ENCODE results near the gene PPP1R14D.

PPP1R14D gene

GRCh38 chr15:40815042-40815698 is 13.3 kb downstream of the PPP1R14D start:
- Histone ChIP-seq H3K4me1 (ENCODE audit: control insufficient read depth, insufficient read depth, low read length) (peaks cover 5% of the 10 kb centered on the region), H3K9me3 (ENCODE audit: control insufficient read depth in 2 of 2, low read length in 2 of 2) (no peaks in the 10 kb centered on the region), H3K36me3 (ENCODE audit: control insufficient read depth in 2 of 2, insufficient read depth in 2 of 2, low read length in 2 of 2) (peaks cover 0 to 24% of the 10 kb centered on the region in 2 donors), H3K4me3 (ENCODE audit: low read length in 2 of 2) (no peak overlapping the region), H3K27me3 (ENCODE audit: control insufficient read depth in 1 of 2, insufficient read depth in 2 of 2, low read length in 2 of 2) (no peaks in the 10 kb centered on the region), H3K27ac (ENCODE audit: low read length) (no peak overlapping the region), H3K9ac (ENCODE audit: low read length in 2 of 2) (no peak overlapping the region)

GRCh38 chr15:40812721-40813425 is 15.6 kb downstream of the PPP1R14D start:
- Histone ChIP-seq H3K36me3 (ENCODE audit: control insufficient read depth in 2 of 2, insufficient read depth in 2 of 2, low read length in 2 of 2) (peaks cover 0 to 27% of the 10 kb centered on the region in 2 donors), H3K27me3 (ENCODE audit: control insufficient read depth in 1 of 2, insufficient read depth in 2 of 2, low read length in 2 of 2) (no peaks in the 10 kb centered on the region), H3K27ac (ENCODE audit: low read length) (no peak overlapping the region), H3K4me3 (ENCODE audit: low read length in 2 of 2) (no peak overlapping the region), H3K9ac (ENCODE audit: low read length in 2 of 2) (no peak overlapping the region), H3K9me3 (ENCODE audit: control insufficient read depth in 2 of 2, low read length in 2 of 2) (no peaks in the 10 kb centered on the region), H3K4me1 (ENCODE audit: control insufficient read depth, insufficient read depth, low read length) (peaks cover 16% of the 10 kb centered on the region)

GRCh38 chr15:40808861-40809450 is 19.6 kb downstream of the PPP1R14D start:
- Histone ChIP-seq H3K4me3 (ENCODE audit: low read length in 2 of 2) (no peak overlapping the region), H3K9me3 (ENCODE audit: control insufficient read depth in 2 of 2, low read length in 2 of 2) (no peaks in the 10 kb centered on the region), H3K27ac (ENCODE audit: low read length) (no peak overlapping the region), H3K27me3 (ENCODE audit: control insufficient read depth in 1 of 2, insufficient read depth in 2 of 2, low read length in 2 of 2) (no peaks in the 10 kb centered on the region), H3K9ac (ENCODE audit: low read length in 2 of 2) (no peak overlapping the region), H3K4me1 (ENCODE audit: control insufficient read depth, insufficient read depth, low read length) (peaks cover 19% of the 10 kb centered on the region), H3K36me3 (ENCODE audit: control insufficient read depth in 2 of 2, insufficient read depth in 2 of 2, low read length in 2 of 2) (peaks cover 0 to 20% of the 10 kb centered on the region in 2 donors)

- H3K4me3 ChIP-seq (ENCODE audit: low read length in 2 of 2): peak overlapping the region; percentile 100
These were observed 20.5 kb downstream of the PPP1R14D start for GRCh38 chr15:40807888-40808461.

GRCh38 chr15:40807028-40807887 is 21.2 kb downstream of the PPP1R14D start, which contains the start of the genes DNAJC17 and ZFYVE19:
TSS of gene DNAJC17 (minus strand) at chr15:40807473. CDS start at chr15:40807446, 27 bp downstream.
TSS of gene ZFYVE19 (plus strand) at chr15:40807089. CDS start at chr15:40807590, 501 bp downstream.
- no peaks in the 10 kb centered on the region for H3K27me3 ChIP-seq (ENCODE audit: control insufficient read depth in 1 of 2, insufficient read depth in 2 of 2, low read length in 2 of 2)
- peak within 1 kb of the TSS; percentile 86 for H3K27ac ChIP-seq (ENCODE audit: low read length)
- H3K36me3 ChIP-seq (ENCODE audit: control insufficient read depth in 2 of 2, insufficient read depth in 2 of 2, low read length in 2 of 2): peaks cover 0 to 14% of the 10 kb centered on the region in 2 donors
- peak within 1 kb of the TSS; percentile 98 to 99 for H3K9ac ChIP-seq (ENCODE audit: low read length in 2 of 2)
- H3K4me3 ChIP-seq (ENCODE audit: low read length in 2 of 2): peak within 1 kb of the TSS; percentile 100
- peaks cover 19% of the 10 kb centered on the region for H3K4me1 ChIP-seq (ENCODE audit: control insufficient read depth, insufficient read depth, low read length)
- H3K9me3 ChIP-seq (ENCODE audit: control insufficient read depth in 2 of 2, low read length in 2 of 2): no peaks in the 10 kb centered on the region

More at GRCh38 chr15:40807888-40808461, 20.5 kb downstream of the PPP1R14D start:
- peak overlapping the region; percentile 59 to 60 for H3K9ac ChIP-seq (ENCODE audit: low read length in 2 of 2)
- H3K27me3 ChIP-seq (ENCODE audit: control insufficient read depth in 1 of 2, insufficient read depth in 2 of 2, low read length in 2 of 2): no peaks in the 10 kb centered on the region
- H3K36me3 ChIP-seq (ENCODE audit: control insufficient read depth in 2 of 2, insufficient read depth in 2 of 2, low read length in 2 of 2): peaks cover 0 to 18% of the 10 kb centered on the region in 2 donors
- H3K27ac ChIP-seq (ENCODE audit: low read length): no peak overlapping the region
- no peaks in the 10 kb centered on the region for H3K9me3 ChIP-seq (ENCODE audit: control insufficient read depth in 2 of 2, low read length in 2 of 2)
- peaks cover 19% of the 10 kb centered on the region for H3K4me1 ChIP-seq (ENCODE audit: control insufficient read depth, insufficient read depth, low read length)

- no peaks in the 10 kb centered on the region for H3K9me3 ChIP-seq (ENCODE audit: control insufficient read depth in 2 of 2, low read length in 2 of 2)
- H3K9ac ChIP-seq (ENCODE audit: low read length in 2 of 2): peak overlapping the region; percentile 98 to 99
- H3K4me3 ChIP-seq (ENCODE audit: low read length in 2 of 2): peak overlapping the region; percentile 100
- H3K36me3 ChIP-seq (ENCODE audit: control insufficient read depth in 2 of 2, insufficient read depth in 2 of 2, low read length in 2 of 2): peaks cover 0 to 14% of the 10 kb centered on the region in 2 donors
- peak overlapping the region; percentile 86 for H3K27ac ChIP-seq (ENCODE audit: low read length)
- H3K4me1 ChIP-seq (ENCODE audit: control insufficient read depth, insufficient read depth, low read length): peaks cover 19% of the 10 kb centered on the region
- no peaks in the 10 kb centered on the region for H3K27me3 ChIP-seq (ENCODE audit: control insufficient read depth in 1 of 2, insufficient read depth in 2 of 2, low read length in 2 of 2)
These were observed 21.9 kb downstream of the PPP1R14D start for GRCh38 chr15:40806672-40807027.

GRCh38 chr15:40803688-40804087 is 24.8 kb downstream of the PPP1R14D start:
- no peak overlapping the region for H3K27ac ChIP-seq (ENCODE audit: low read length)
- H3K9ac ChIP-seq (ENCODE audit: low read length in 2 of 2): no peak overlapping the region
- peaks cover 15% of the 10 kb centered on the region for H3K4me1 ChIP-seq (ENCODE audit: control insufficient read depth, insufficient read depth, low read length)
- no peak overlapping the region for H3K4me3 ChIP-seq (ENCODE audit: low read length in 2 of 2)
- no peaks in the 10 kb centered on the region for H3K27me3 ChIP-seq (ENCODE audit: control insufficient read depth in 1 of 2, insufficient read depth in 2 of 2, low read length in 2 of 2)
- peaks cover 0 to 4% of the 10 kb centered on the region in 2 donors for H3K36me3 ChIP-seq (ENCODE audit: control insufficient read depth in 2 of 2, insufficient read depth in 2 of 2, low read length in 2 of 2)
- H3K9me3 ChIP-seq (ENCODE audit: control insufficient read depth in 2 of 2, low read length in 2 of 2): no peaks in the 10 kb centered on the region

GRCh38 chr15:40803076-40803475 is 25.4 kb downstream of the PPP1R14D start:
- Histone ChIP-seq H3K9ac (ENCODE audit: low read length in 2 of 2) (no peak overlapping the region), H3K27ac (ENCODE audit: low read length) (no peak overlapping the region), H3K4me1 (ENCODE audit: control insufficient read depth, insufficient read depth, low read length) (peaks cover 10% of the 10 kb centered on the region), H3K27me3 (ENCODE audit: control insufficient read depth in 1 of 2, insufficient read depth in 2 of 2, low read length in 2 of 2) (no peaks in the 10 kb centered on the region), H3K9me3 (ENCODE audit: control insufficient read depth in 2 of 2, low read length in 2 of 2) (no peaks in the 10 kb centered on the region), H3K4me3 (ENCODE audit: low read length in 2 of 2) (no peak overlapping the region), H3K36me3 (ENCODE audit: control insufficient read depth in 2 of 2, insufficient read depth in 2 of 2, low read length in 2 of 2) (peaks cover 3 to 4% of the 10 kb centered on the region in 2 donors)

GRCh38 chr15:40799523-40799922 is 29.0 kb downstream of the PPP1R14D start:
- no peaks in the 10 kb centered on the region for H3K4me1 ChIP-seq (ENCODE audit: control insufficient read depth, insufficient read depth, low read length)
- no peak overlapping the region for H3K27ac ChIP-seq (ENCODE audit: low read length)
- H3K9ac ChIP-seq (ENCODE audit: low read length in 2 of 2): no peak overlapping the region
- peaks cover 3 to 4% of the 10 kb centered on the region in 2 donors for H3K36me3 ChIP-seq (ENCODE audit: control insufficient read depth in 2 of 2, insufficient read depth in 2 of 2, low read length in 2 of 2)
- no peak overlapping the region for H3K4me3 ChIP-seq (ENCODE audit: low read length in 2 of 2)
- no peaks in the 10 kb centered on the region for H3K27me3 ChIP-seq (ENCODE audit: control insufficient read depth in 1 of 2, insufficient read depth in 2 of 2, low read length in 2 of 2)
- H3K9me3 ChIP-seq (ENCODE audit: control insufficient read depth in 2 of 2, low read length in 2 of 2): no peaks in the 10 kb centered on the region

GRCh38 chr15:40796512-40796911 is 32.0 kb downstream of the PPP1R14D start:
- Histone ChIP-seq H3K4me3 (ENCODE audit: low read length in 2 of 2) (no peak overlapping the region), H3K27ac (ENCODE audit: low read length) (no peak overlapping the region), H3K4me1 (ENCODE audit: control insufficient read depth, insufficient read depth, low read length) (no peaks in the 10 kb centered on the region), H3K9me3 (ENCODE audit: control insufficient read depth in 2 of 2, low read length in 2 of 2) (no peaks in the 10 kb centered on the region), H3K36me3 (ENCODE audit: control insufficient read depth in 2 of 2, insufficient read depth in 2 of 2, low read length in 2 of 2) (peaks cover 4 to 8% of the 10 kb centered on the region in 2 donors), H3K9ac (ENCODE audit: low read length in 2 of 2) (no peak overlapping the region), H3K27me3 (ENCODE audit: control insufficient read depth in 1 of 2, insufficient read depth in 2 of 2, low read length in 2 of 2) (no peaks in the 10 kb centered on the region)

Measured in stomach smooth muscle (tissue), 2 donors.